ENCODE measurements around the gene SDK2.

The SDK2 gene

DNA sequence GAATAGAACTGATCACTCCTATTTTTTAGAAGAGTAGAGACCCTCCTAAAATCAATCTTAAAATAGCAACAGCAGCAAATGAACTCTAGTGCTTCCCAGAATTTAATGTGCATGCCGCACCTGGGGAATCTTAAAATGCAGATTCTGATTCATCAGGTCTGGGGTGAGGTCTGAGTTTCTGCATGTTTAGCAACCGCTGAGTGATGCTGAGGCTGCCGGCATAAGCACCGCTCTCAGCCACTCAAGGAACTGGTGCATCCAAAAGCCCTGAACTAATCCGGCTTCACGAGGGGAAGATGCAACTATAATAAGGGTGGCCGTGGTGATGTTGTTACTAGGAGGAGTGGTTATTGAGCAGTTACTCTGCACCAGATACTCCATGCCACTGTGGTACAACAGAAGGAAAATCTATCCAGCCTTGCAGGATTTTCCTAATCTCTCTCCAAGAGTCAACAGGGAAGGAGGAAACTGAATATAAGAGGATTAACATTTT is 19.7 kb downstream of the SDK2 start:
- Histone ChIP-seq H3K27ac (replicated peaks) (no peak overlapping the region), H3K4me3 (replicated peaks; ENCODE audit: insufficient read depth, low read length) (no peak overlapping the region), H3K27me3 (ENCODE audit: insufficient read depth, poor library complexity, severe bottlenecking) (no peaks in the 10 kb centered on the region)
- no peak for DNase-seq (ENCODE audit: low read depth in 1 of 2, low spot score in 1 of 2)
- TF ChIP-seq, protein P1, sequence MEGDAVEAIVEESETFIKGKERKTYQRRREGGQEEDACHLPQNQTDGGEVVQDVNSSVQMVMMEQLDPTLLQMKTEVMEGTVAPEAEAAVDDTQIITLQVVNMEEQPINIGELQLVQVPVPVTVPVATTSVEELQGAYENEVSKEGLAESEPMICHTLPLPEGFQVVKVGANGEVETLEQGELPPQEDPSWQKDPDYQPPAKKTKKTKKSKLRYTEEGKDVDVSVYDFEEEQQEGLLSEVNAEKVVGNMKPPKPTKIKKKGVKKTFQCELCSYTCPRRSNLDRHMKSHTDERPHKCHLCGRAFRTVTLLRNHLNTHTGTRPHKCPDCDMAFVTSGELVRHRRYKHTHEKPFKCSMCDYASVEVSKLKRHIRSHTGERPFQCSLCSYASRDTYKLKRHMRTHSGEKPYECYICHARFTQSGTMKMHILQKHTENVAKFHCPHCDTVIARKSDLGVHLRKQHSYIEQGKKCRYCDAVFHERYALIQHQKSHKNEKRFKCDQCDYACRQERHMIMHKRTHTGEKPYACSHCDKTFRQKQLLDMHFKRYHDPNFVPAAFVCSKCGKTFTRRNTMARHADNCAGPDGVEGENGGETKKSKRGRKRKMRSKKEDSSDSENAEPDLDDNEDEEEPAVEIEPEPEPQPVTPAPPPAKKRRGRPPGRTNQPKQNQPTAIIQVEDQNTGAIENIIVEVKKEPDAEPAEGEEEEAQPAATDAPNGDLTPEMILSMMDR (IDR thresholded peaks at IDR 0.05; ENCODE audit: insufficient read depth, low read length), result no peak
- TF ChIP-seq POLR2AphosphoS5 (IDR thresholded peaks at IDR 0.05; ENCODE audit: low read depth) (no peak), SPI1 (IDR thresholded peaks at IDR 0.05; ENCODE audit: borderline replicate concordance, low read depth) (no peak), GABPA (IDR thresholded peaks at IDR 0.05; ENCODE audit: low read depth) (no peak)
- TF ChIP-seq, protein P2, sequence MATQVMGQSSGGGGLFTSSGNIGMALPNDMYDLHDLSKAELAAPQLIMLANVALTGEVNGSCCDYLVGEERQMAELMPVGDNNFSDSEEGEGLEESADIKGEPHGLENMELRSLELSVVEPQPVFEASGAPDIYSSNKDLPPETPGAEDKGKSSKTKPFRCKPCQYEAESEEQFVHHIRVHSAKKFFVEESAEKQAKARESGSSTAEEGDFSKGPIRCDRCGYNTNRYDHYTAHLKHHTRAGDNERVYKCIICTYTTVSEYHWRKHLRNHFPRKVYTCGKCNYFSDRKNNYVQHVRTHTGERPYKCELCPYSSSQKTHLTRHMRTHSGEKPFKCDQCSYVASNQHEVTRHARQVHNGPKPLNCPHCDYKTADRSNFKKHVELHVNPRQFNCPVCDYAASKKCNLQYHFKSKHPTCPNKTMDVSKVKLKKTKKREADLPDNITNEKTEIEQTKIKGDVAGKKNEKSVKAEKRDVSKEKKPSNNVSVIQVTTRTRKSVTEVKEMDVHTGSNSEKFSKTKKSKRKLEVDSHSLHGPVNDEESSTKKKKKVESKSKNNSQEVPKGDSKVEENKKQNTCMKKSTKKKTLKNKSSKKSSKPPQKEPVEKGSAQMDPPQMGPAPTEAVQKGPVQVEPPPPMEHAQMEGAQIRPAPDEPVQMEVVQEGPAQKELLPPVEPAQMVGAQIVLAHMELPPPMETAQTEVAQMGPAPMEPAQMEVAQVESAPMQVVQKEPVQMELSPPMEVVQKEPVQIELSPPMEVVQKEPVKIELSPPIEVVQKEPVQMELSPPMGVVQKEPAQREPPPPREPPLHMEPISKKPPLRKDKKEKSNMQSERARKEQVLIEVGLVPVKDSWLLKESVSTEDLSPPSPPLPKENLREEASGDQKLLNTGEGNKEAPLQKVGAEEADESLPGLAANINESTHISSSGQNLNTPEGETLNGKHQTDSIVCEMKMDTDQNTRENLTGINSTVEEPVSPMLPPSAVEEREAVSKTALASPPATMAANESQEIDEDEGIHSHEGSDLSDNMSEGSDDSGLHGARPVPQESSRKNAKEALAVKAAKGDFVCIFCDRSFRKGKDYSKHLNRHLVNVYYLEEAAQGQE (IDR thresholded peaks at IDR 0.05; ENCODE audit: insufficient replicate concordance, low read depth), result no peak

DNA sequence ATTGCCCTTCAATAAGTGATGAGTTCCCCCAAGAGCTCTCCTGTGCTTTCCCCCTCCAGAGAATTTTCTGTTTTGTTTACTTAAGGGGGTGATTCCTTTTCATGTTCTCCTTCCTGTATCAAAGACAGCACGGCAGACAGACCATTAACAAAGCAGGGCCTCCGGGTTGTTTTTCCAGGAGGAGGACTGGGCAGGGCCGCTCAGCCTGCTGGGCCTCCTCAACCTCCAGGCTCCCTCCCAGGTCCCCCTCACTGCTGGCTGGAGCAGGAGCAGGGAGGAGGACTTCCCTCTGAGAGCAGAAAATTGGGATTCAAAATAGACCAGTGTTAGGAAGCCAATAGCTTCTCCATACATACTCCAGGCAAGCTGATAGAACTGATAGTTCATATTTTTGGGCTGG is 20.4 kb downstream of the SDK2 start:
- no peak for DNase-seq (ENCODE audit: low read depth in 1 of 2, low spot score in 1 of 2)
- Histone ChIP-seq H3K27ac (replicated peaks) (no peak overlapping the region), H3K27me3 (ENCODE audit: insufficient read depth, poor library complexity, severe bottlenecking) (no peaks in the 10 kb centered on the region), H3K4me3 (replicated peaks; ENCODE audit: insufficient read depth, low read length) (no peak overlapping the region)
- TF ChIP-seq, protein P2 (IDR thresholded peaks at IDR 0.05; ENCODE audit: insufficient replicate concordance, low read depth), result no peak
- no peak for TF ChIP-seq GABPA (IDR thresholded peaks at IDR 0.05; ENCODE audit: low read depth)
- TF ChIP-seq, protein P1 (IDR thresholded peaks at IDR 0.05; ENCODE audit: insufficient read depth, low read length), result no peak

DNA sequence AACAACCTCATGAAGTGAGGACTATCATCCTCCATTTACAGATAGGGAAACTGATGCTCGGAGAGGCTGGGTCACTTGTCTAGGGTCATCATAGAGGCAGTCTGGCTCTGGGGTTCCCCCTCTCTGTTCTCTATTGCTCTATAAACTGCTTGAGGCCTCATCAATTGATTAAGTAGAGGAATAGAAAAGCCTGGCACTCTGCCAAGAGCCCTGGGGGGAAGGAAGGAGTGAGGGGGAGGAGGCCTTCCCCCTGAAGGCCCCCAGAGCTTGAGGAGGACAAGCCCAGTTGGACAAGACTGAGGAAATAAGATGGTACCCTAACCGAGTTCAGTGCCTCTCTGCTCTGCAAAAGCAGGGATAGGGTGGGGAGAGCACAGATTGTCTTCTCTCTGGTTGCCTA is 21.0 kb downstream of the SDK2 start:
- Histone ChIP-seq H3K4me3 (replicated peaks; ENCODE audit: insufficient read depth, low read length) (no peak overlapping the region), H3K27me3 (ENCODE audit: insufficient read depth, poor library complexity, severe bottlenecking) (no peaks in the 10 kb centered on the region), H3K27ac (replicated peaks) (no peak overlapping the region)
- no peak for DNase-seq (ENCODE audit: low read depth in 1 of 2, low spot score in 1 of 2)
- TF ChIP-seq POLR2AphosphoS5 (IDR thresholded peaks at IDR 0.05; ENCODE audit: low read depth), result no peak
- TF ChIP-seq, protein P2 (IDR thresholded peaks at IDR 0.05; ENCODE audit: insufficient replicate concordance, low read depth), result no peak
- TF ChIP-seq, protein P1 (IDR thresholded peaks at IDR 0.05; ENCODE audit: insufficient read depth, low read length), result no peak
- no peak for TF ChIP-seq GABPA (IDR thresholded peaks at IDR 0.05; ENCODE audit: low read depth)
- no peak for TF ChIP-seq SPI1 (IDR thresholded peaks at IDR 0.05; ENCODE audit: borderline replicate concordance, low read depth)
